H1 (cell line): Measurements from ENCODE around the gene GPR87. TPM values are rescaled to one million over a fixed set of nuclear protein-coding genes. Genes with fewer than 3 reads are reported as not detected.

Experiments used
- CTCF ChIA-PET: fragments of 300-600 bp; sonication (Branson Sonifier 250); formaldehyde crosslinking; loops from one replicate; lab custom pipeline; 2021; ENCODE audit not compliant: partially characterized antibody; lab: Charles Lee
- POLR2A ChIA-PET: fragments of 300-600 bp; sonication (Branson Sonifier 250); formaldehyde crosslinking; loops from one replicate; lab custom pipeline; 2021; ENCODE audit warnings: inconsistent platforms; ENCODE audit not compliant: partially characterized antibody; lab: Charles Lee
- DNase-seq, 2 experiments: peaks; one replicate each; pipeline versions ENCODE4 v3.0.0 to v3.0.0-alpha.2; 2010 to 2022; ENCODE audit warnings: low spot score in 2 of 2, low read depth in 1 of 2, mixed read lengths in 1 of 2
- FAIRE-seq: peaks from 2 replicates; lab custom pipeline; 2011; peaks lifted over from hg19 to GRCh38; lab: Jason Lieb, UNC
- H2AFZ ChIP-seq: 2 replicates; pipeline ENCODE4 v1.8.1; 2012; ENCODE audit warnings: low read length, inconsistent platforms
- H2AK5ac ChIP-seq: 2 replicates; pipeline ENCODE4 v1.6.1; 2013; ENCODE audit warnings: low read depth, low read length
- H2BK120ac ChIP-seq: replicated peaks from 2 replicates; pipeline ENCODE3; 2013; ENCODE audit warnings: low read depth, low read length, inconsistent platforms
- H2BK12ac ChIP-seq: 2 replicates; pipeline ENCODE4 v1.6.1; 2013; ENCODE audit warnings: low read depth, low read length
- H2BK15ac ChIP-seq: 2 replicates; pipeline ENCODE4 v1.6.1; 2013; ENCODE audit warnings: low read length
- H2BK20ac ChIP-seq: 2 replicates; pipeline ENCODE4 v1.6.1; 2013; ENCODE audit warnings: low read length
- H2BK5ac ChIP-seq: 2 replicates; pipeline ENCODE4 v1.6.1; 2013; ENCODE audit warnings: low read depth, low read length
- H3K14ac ChIP-seq: 2 replicates; pipeline ENCODE4 v1.6.1; 2013; ENCODE audit warnings: inconsistent platforms; ENCODE audit not compliant: insufficient read length
- H3K18ac ChIP-seq: 2 replicates; pipeline ENCODE4 v1.6.1; 2013; ENCODE audit warnings: low read length; ENCODE audit errors: extremely low read depth
- H3K23ac ChIP-seq: 2 replicates; pipeline ENCODE4 v1.6.1; 2013; ENCODE audit warnings: inconsistent platforms; ENCODE audit not compliant: insufficient read length
- H3K23me2 ChIP-seq: 2 replicates; pipeline ENCODE4 v1.6.1; 2013; ENCODE audit warnings: low read depth, low read length
- H3K27ac ChIP-seq: 2 replicates; pipeline ENCODE4 v1.6.1; 2011; ENCODE audit warnings: low read depth, low read length, inconsistent platforms
- H3K27me3 ChIP-seq, 4 experiments: replicated peaks in 1 of 4; 1 replicate in 1 of 4; 2 replicates in 3 of 4; pipeline versions ENCODE4 v1.6.1 to v1.8.1; 2011 to 2013; ENCODE audit warnings: low read length in 3 of 4, mild to moderate bottlenecking in 3 of 4, inconsistent platforms in 2 of 4, mixed read lengths in 2 of 4, moderate library complexity in 1 of 4; ENCODE audit not compliant: control insufficient read depth in 3 of 4, insufficient read depth in 3 of 4; ENCODE audit errors: extremely low read depth in 1 of 4
- H3K36me3 ChIP-seq, 4 experiments: 2 replicates each; pipeline versions ENCODE4 v1.6.1 to v1.8.1; 2011 to 2013; ENCODE audit warnings: mild to moderate bottlenecking in 4 of 4, low read length in 3 of 4, moderate library complexity in 2 of 4, control low read depth in 1 of 4, inconsistent platforms in 1 of 4; ENCODE audit not compliant: insufficient read depth in 4 of 4, control insufficient read depth in 2 of 4
- H3K4ac ChIP-seq: replicated peaks from 2 replicates; pipeline ENCODE3; 2013; ENCODE audit warnings: low read length, low read depth, mixed read lengths, inconsistent platforms; ENCODE audit not compliant: insufficient read length
- H3K4me1 ChIP-seq, 4 experiments: replicated peaks in 1 of 4; 1 replicate in 1 of 4; 2 replicates in 3 of 4; pipeline versions ENCODE4 v1.6.1 to v1.8.1; 2011 to 2013; ENCODE audit warnings: low read length in 3 of 4, inconsistent platforms in 2 of 4, mixed read lengths in 1 of 4; ENCODE audit not compliant: insufficient read depth in 4 of 4, control insufficient read depth in 3 of 4
- H3K4me2 ChIP-seq, 2 experiments: 2 replicates each; pipeline versions ENCODE4 v1.6.1 to v1.8.1; 2011 to 2013; ENCODE audit warnings: low read depth in 2 of 2, low read length in 2 of 2, control low read depth in 1 of 2, inconsistent platforms in 1 of 2, mild to moderate bottlenecking in 1 of 2; ENCODE audit not compliant: insufficient read depth in 1 of 2
- H3K4me3 ChIP-seq, 4 experiments: fragments of 200-600, 300-600 bp in 1 of 4; sonication (generic), shearing (Covaris generic), sonication (Bioruptor Twin) in 1 of 4; 2 replicates each; pipeline versions ENCODE4 v1.5.1 to v1.8.1; 2011 to 2016; ENCODE audit warnings: low read length in 4 of 4, low read depth in 3 of 4, control low read depth in 2 of 4, inconsistent platforms in 2 of 4, mild to moderate bottlenecking in 2 of 4, mixed read lengths in 1 of 4, moderate library complexity in 1 of 4; ENCODE audit not compliant: insufficient read depth in 2 of 4; ENCODE audit errors: extremely low read depth in 1 of 4
- H3K56ac ChIP-seq: replicated peaks from 2 replicates; pipeline ENCODE3; 2013; ENCODE audit warnings: low read depth, mild to moderate bottlenecking, mixed read lengths, low read length, inconsistent platforms; ENCODE audit not compliant: insufficient read length
- H3K79me1 ChIP-seq: 2 replicates; pipeline ENCODE4 v1.6.1; 2013; ENCODE audit warnings: low read depth, low read length, control low read depth
- H3K79me2 ChIP-seq, 2 experiments: 2 replicates each; pipeline versions ENCODE4 v1.6.1 to v1.8.1; 2012 to 2013; ENCODE audit warnings: low read length in 2 of 2, mild to moderate bottlenecking in 2 of 2, inconsistent platforms in 1 of 2; ENCODE audit not compliant: insufficient read depth in 2 of 2, control insufficient read depth in 1 of 2
- H3K9ac ChIP-seq, 4 experiments: replicated peaks in 1 of 4; 1 replicate in 1 of 4; 2 replicates in 3 of 4; pipeline versions ENCODE4 v1.6.1 to v1.8.1; 2011 to 2013; ENCODE audit warnings: low read depth in 3 of 4, low read length in 3 of 4, control low read depth in 2 of 4, mild to moderate bottlenecking in 2 of 4, moderate library complexity in 2 of 4, inconsistent platforms in 1 of 4; ENCODE audit errors: extremely low read depth in 1 of 4
- H3K9me3 ChIP-seq, 2 experiments: 2 replicates each; pipeline versions ENCODE4 v1.6.1 to v1.8.1; 2012 to 2013; ENCODE audit warnings: mild to moderate bottlenecking in 2 of 2, moderate library complexity in 2 of 2, control low read depth in 1 of 2, inconsistent platforms in 1 of 2, low read depth in 1 of 2, low read length in 1 of 2, mixed read lengths in 1 of 2; ENCODE audit not compliant: insufficient read depth in 2 of 2
- H4K20me1 ChIP-seq, 2 experiments: replicated peaks in 1 of 2; 2 replicates each; pipeline versions ENCODE3 to v1.8.1; 2011 to 2013; ENCODE audit warnings: inconsistent platforms in 2 of 2, low read length in 2 of 2, mild to moderate bottlenecking in 1 of 2; ENCODE audit not compliant: insufficient read depth in 2 of 2, control insufficient read depth in 1 of 2
- H4K5ac ChIP-seq: 2 replicates; pipeline ENCODE4 v1.6.1; 2013; ENCODE audit warnings: low read length, low read depth, mixed read lengths, inconsistent platforms; ENCODE audit not compliant: insufficient read length
- H4K8ac ChIP-seq: 2 replicates; pipeline ENCODE4 v1.8.0; 2013; ENCODE audit warnings: mild to moderate bottlenecking, moderate library complexity, low read length, inconsistent platforms; ENCODE audit not compliant: insufficient read depth; ENCODE audit errors: extremely low read depth
- H4K91ac ChIP-seq: replicated peaks from 2 replicates; pipeline ENCODE3; 2013; ENCODE audit warnings: low read length, mixed read lengths, inconsistent platforms; ENCODE audit not compliant: insufficient read length
- BACH1 ChIP-seq: IDR thresholded peaks from 2 replicates; pipeline ENCODE4 v1.6.1; 2012; ENCODE audit warnings: low read length, improper control_type of control experiment
- CBX5 ChIP-seq: fragments of 300-800, 300-1000 bp; sonication (generic); IDR thresholded peaks from 2 replicates; pipeline ENCODE4 v1.7.1; 2016; ENCODE audit warnings: antibody characterized with exemption, low read length, low read depth
- CEBPB ChIP-seq: IDR thresholded peaks from 2 replicates; pipeline ENCODE4 v1.6.1; 2012; ENCODE audit warnings: low read depth, low read length
- GTF2F1 ChIP-seq: IDR thresholded peaks from 2 replicates; pipeline ENCODE4 v1.6.1; 2012; ENCODE audit warnings: low read depth, low read length, improper control_type of control experiment, borderline replicate concordance
- HDAC2 ChIP-seq, 2 experiments: fragments of 300-600 bp in 1 of 2; sonication (generic) in 1 of 2; IDR thresholded peaks; 2 replicates each; pipeline ENCODE4 v1.6.1; 2011 to 2012; ENCODE audit warnings: low read depth in 2 of 2, low read length in 2 of 2, mild to moderate bottlenecking in 2 of 2, moderate library complexity in 2 of 2, borderline replicate concordance in 1 of 2, inconsistent platforms in 1 of 2
- JUND ChIP-seq: IDR thresholded peaks from 2 replicates; pipeline ENCODE4 v1.6.1; 2011; ENCODE audit warnings: mild to moderate bottlenecking, improper control_type of control experiment, low read length
- RBBP5 ChIP-seq: IDR thresholded peaks from 2 replicates; pipeline ENCODE4 v1.7.1; 2012; ENCODE audit warnings: low read depth, mild to moderate bottlenecking, inconsistent platforms, low read length, moderate library complexity, borderline replicate concordance
- RNF2 ChIP-seq: fragments of 200-900, 300-1000 bp; sonication (generic); IDR thresholded peaks from 2 replicates; pipeline ENCODE4 v1.7.1; 2016; ENCODE audit warnings: borderline replicate concordance, low read depth, mild to moderate bottlenecking, antibody characterized with exemption, low read length; ENCODE audit not compliant: poor library complexity, severe bottlenecking; ENCODE audit errors: missing control alignments
- SP1 ChIP-seq: IDR thresholded peaks from 2 replicates; pipeline ENCODE4 v1.6.1; 2011; ENCODE audit warnings: low read depth, low read length
- SP4 ChIP-seq: IDR thresholded peaks from 2 replicates; pipeline ENCODE4 v1.6.1; 2012; ENCODE audit warnings: low read length, inconsistent platforms
- SUZ12 ChIP-seq: fragments of 200-600 bp; sonication (generic); IDR thresholded peaks from 2 replicates; pipeline ENCODE4 v1.6.1; 2012; ENCODE audit warnings: mild to moderate bottlenecking, inconsistent platforms, low read length, moderate library complexity, mixed read lengths
- TAF7 ChIP-seq: optimal IDR thresholded peaks from 2 replicates; pipeline ENCODE3; 2011; ENCODE audit warnings: low read depth, mild to moderate bottlenecking, inconsistent platforms, low read length, moderate library complexity, borderline replicate concordance
- ZNF274 ChIP-seq: IDR thresholded peaks from 2 replicates; pipeline ENCODE4 v1.7.0; 2012; ENCODE audit warnings: low read length, borderline replicate concordance; ENCODE audit errors: extremely low read depth
- WGBS, 2 experiments: shearing (Covaris generic) in 1 of 2; methylation state at CpG; one replicate each; pipeline versions ENCODE4 v1.1.6 to v1.1.7; 2013 to 2015; ENCODE audit warnings: low lambda C conversion rate in 2 of 2, mixed read lengths in 2 of 2, inconsistent platforms in 1 of 2, low coverage in 1 of 2, missing lambda C conversion rate in 1 of 2; ENCODE audit not compliant: insufficient replicate concordance in 2 of 2, insufficient coverage in 1 of 2, insufficient read length in 1 of 2; ENCODE audit errors: extremely low coverage in 1 of 2, missing lambda C conversion rate in 1 of 2; 5-methylcytosine and 5-hydroxymethylcytosine counted together
- polyA plus RNA-seq, 7 experiments: library from polyadenylated mRNA; depleted of rRNA in 3 of 7; stranded (reverse) in 5 of 7; unstranded in 2 of 7; fragments of >200 nt in 5 of 7; fragments of 200-250 nt in 2 of 7; gene quantifications; 1 replicate in 5 of 7; 2 replicates in 1 of 7; 4 replicates in 1 of 7; pipeline versions ENCODE4 v1.2.1 to v1.2.3, GENCODE V29; 2011 to 2013; ENCODE audit warnings: missing spikeins in 2 of 7, mixed read lengths in 2 of 7
- total RNA-seq: library from RNA; stranded (reverse); fragmentation: NEBNext Ultra II Directional; extraction: Animal tissue kit (Norgen Biotek cat#: 25700); gene quantifications from 2 replicates; pipeline ENCODE4 v1.2.1, GENCODE V29; 2021
- TF ChIP-seq, protein P1 (sequence below): IDR thresholded peaks from 2 replicates; pipeline ENCODE4 v1.6.1; 2011; ENCODE audit warnings: low read depth, mild to moderate bottlenecking, low read length; ENCODE audit not compliant: insufficient read depth

Gene GPR87
- total and polyA plus RNA-seq, 2 of the 8 experiments (the other 6 are each of a cell fraction or from before 2014, with no cell fraction given), result 0.05 TPM; not detected in 1

DNA sequence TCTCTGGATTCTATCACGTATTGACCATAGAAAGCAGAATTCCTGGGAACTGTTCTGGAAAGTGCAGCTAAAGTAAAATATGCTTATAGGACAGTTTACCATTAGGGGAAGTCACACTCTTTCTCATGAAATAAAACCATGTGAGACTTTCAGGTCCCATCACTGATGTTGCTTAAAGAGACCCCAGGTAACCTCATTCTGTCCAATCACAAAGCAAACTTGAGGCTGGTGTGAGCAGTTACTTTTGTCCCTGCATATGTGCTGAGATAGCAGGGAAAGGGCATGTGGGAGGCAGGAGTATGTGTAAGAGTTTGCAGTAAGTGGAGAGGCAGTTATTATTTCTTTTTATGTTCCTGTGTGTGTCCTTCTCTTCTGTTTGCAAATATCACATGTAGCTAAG, 16.1 kb downstream of the GPR87 start:
- no peaks in the 10 kb centered on the region for H3K27me3 ChIP-seq
- H2AK5ac ChIP-seq, result no peak overlapping the region
- no peak overlapping the region for H3K23ac ChIP-seq
- no peak for DNase-seq
- POLR2A ChIA-PET, result no interaction called here
- no peak overlapping the region for H2BK12ac ChIP-seq
- H3K9ac ChIP-seq, result no peak overlapping the region
- H3K79me2 ChIP-seq, result no peaks in the 10 kb centered on the region
- H3K27ac ChIP-seq, result no peak overlapping the region
- no peak overlapping the region for H3K18ac ChIP-seq
- no peak overlapping the region for H2BK20ac ChIP-seq
- no peak overlapping the region for H2BK120ac ChIP-seq
- no peak overlapping the region for H4K5ac ChIP-seq
- no peaks in the 10 kb centered on the region for H3K9me3 ChIP-seq
- H2AFZ ChIP-seq, result no peak overlapping the region
- H3K4ac ChIP-seq, result no peak overlapping the region
- CTCF ChIA-PET, result interaction anchor here (1.4 to 3.0 kb wide), 2 partner anchors 27 to 537 kb away, joined by 3 to 11 read pairs; no protein-coding TSS in a partner anchor
- H4K91ac ChIP-seq, result no peak overlapping the region
- H4K8ac ChIP-seq, result no peak overlapping the region
- no peaks in the 10 kb centered on the region for H3K36me3 ChIP-seq
- no peak overlapping the region for H3K14ac ChIP-seq
- H3K4me2 ChIP-seq, result no peak overlapping the region
- peaks cover 4 to 14% (median 9%) of the 10 kb centered on the region in 4 experiments; a peak in 6 of 7 replicates for H3K4me1 ChIP-seq
- FAIRE-seq, result no peak
- no peaks in the 10 kb centered on the region for H3K23me2 ChIP-seq
- 95% methylated on average over 1 of the region's 1 CpG; no CpG with 5 or more reads in 1 of the 2 experiments for WGBS, 2 experiments
- H2BK5ac ChIP-seq, result no peak overlapping the region
- no peak overlapping the region for H3K4me3 ChIP-seq
- H3K56ac ChIP-seq, result no peak overlapping the region
- peaks cover 0 to 2% of the 10 kb centered on the region in 2 experiments for H4K20me1 ChIP-seq
- no peak overlapping the region for H2BK15ac ChIP-seq
- H3K79me1 ChIP-seq, result no peaks in the 10 kb centered on the region
- TF ChIP-seq, protein P1, sequence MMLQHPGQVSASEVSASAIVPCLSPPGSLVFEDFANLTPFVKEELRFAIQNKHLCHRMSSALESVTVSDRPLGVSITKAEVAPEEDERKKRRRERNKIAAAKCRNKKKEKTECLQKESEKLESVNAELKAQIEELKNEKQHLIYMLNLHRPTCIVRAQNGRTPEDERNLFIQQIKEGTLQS, result no peak
- TF ChIP-seq JUND, result no peak
- no peak for TF ChIP-seq SP4
- no peak for TF ChIP-seq SUZ12
- TF ChIP-seq RBBP5, result no peak
- TF ChIP-seq CEBPB, result no peak
- no peak for TF ChIP-seq BACH1
- TF ChIP-seq ZNF274, result no peak
- no peak for TF ChIP-seq SP1
- TF ChIP-seq HDAC2 (IDR thresholded peaks at IDR 0.05; ENCODE audit: borderline replicate concordance in 1 of 2, low read depth in 2 of 2, low read length in 2 of 2), result no peak
- TF ChIP-seq CBX5, result no peak
- TF ChIP-seq RNF2, result no peak
- no peak for TF ChIP-seq TAF7
- TF ChIP-seq GTF2F1, result no peak
